ENCODE measurements around the gene CLEC4D. TPM values are rescaled to one million over a fixed set of nuclear protein-coding genes. Genes with fewer than 3 reads are reported as not detected.
"Not testable (repeated sequence)": the region's sequence is repeated elsewhere in the genome, so short reads cannot be mapped to it uniquely, and the experiment has no call there.

The CLEC4D gene
- total RNA-seq = not detected in 2 replicates

DNA sequence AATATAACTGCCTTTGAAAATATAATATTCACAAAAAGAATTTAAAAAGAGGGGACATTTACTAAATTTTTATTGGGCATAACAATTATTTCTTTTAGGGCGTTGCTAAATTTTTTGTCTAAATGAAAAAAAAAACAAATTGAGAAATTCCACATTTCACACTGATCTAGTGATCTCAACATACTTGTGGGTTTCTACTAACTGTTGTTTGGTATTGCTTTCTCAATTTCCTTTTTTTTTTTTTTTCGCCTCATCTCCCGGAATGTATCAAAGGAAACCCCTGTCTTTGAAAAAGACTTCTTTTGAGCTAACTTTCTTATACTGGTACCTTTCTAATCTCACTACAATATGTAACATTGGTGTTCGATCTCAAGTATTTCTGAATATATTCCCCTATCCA is at the start of gene CLEC4D:
TSS of gene CLEC4D (plus strand) at position 248 of the 400 bp plus-strand sequence. CDS start 230 bp downstream, outside the sequence.
- intact Hi-C loops (cut with micrococcal nuclease) = no loop called here

- intact Hi-C loops (cut with micrococcal nuclease) = no loop called here
Observed at GRCh38 chr12:8465301-8465996, 47.9 kb upstream of the CLEC4D start.

GRCh38 chr12:8466241-8466640 is 47.1 kb upstream of the CLEC4D start:
- intact Hi-C loops (cut with micrococcal nuclease) = no loop called here

DNA sequence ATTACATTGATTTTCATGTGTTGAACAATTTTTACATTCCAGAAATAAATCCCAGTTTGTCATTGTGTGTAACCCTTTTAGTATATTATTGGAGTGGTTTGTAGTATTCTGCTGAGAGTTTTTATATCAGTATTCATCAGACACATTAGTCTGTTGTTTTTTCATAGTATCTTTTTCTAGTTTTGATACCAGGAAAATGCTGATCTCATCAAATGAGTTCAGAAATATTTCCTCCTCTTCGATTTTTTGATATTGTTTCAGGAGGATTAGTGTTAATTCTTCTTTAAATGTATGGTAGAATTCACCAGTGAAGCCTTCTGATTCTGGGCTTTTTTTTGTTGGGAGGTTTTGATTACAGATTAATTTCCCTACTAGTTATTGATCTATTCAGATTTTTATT is 42.2 kb upstream of the CLEC4D start:
- intact Hi-C loops (cut with micrococcal nuclease) = no loop called here

- intact Hi-C loops (cut with micrococcal nuclease) = no loop called here
Observed at GRCh38 chr12:8475508-8476203, 37.6 kb upstream of the CLEC4D start.

DNA sequence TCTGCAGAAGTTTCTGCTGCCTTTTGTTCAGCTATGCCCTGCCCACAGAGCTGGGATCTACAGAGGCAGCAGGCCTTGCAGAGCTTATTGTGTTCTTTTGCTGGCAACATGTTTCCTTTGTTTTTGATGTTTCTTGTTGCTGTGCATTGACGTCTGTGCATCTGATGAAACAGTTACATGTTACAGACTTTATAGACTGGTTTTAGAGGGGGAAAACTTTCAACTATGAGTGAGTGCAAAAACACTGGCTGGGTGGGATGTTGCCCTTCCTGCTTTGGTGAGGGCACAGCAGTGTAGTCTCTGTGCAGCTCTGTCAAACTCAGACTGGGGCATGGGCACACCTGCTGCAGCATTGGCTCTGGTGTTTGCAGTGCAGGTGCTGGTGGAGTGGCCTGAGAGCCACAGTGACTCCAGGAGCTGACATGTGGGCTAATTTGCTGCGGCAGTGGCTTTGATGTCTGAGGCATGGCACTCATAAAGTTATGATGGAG is 30.7 kb upstream of the CLEC4D start:
- intact Hi-C loops (cut with micrococcal nuclease) = no loop called here

DNA sequence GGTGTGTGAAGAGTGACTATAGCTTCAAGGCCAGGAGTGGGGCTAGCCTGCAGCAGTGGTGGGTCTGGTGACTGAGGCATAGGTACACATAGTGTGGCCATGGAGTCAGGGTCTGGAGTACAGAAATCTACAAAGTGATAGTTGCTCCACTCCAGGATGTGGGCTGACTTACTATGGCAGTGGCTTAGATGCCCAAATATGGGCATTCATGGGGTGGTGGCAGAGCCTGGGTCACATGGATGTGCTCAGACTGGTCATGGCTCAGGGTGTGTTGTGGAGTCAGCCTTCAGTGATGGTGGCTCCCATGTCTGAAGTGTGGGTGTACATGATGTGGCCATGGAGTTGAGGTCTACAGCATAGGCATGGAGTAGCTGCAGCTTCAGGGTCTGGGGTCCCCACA is 30.2 kb upstream of the CLEC4D start:
- intact Hi-C loops (cut with micrococcal nuclease) = no loop called here

DNA sequence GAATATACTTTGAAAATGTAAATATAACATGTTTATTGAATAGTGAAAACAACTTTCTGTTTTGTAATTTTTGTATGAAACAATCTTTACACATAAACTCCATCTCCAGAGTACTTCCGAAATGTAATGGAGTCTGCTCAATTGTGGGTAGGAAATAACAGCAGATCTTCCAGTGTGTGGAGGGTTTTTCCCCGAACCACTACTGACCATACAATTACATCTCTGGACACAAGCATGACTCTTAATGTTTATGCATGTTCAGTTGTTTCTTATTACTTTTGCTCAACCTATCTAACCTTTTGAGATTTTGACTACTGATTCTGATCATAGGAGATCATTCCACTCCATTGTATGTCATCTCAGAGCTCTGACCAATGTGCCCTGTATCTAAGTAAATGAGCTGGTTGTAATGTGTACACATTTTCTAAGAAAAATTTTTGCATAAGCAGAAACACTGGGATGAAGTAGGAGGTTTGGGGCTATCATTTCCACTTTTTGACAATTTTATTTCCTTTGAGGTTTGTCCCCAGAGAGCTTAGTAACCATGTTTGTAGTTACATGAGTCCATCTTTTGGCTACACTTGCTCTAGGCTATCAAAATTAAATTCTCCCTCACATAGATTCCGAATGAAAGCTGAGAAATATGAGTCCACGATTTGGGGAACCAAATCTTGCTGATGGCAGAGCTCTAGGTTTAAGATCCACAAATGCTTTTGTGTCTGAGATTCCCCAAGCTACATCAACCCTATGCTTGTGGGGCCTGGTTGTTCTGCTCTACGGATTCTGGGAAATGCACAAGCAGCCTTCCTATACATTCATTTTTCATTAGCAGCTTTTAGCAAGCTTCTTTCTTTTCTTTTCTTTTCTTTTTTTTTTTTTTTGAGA is 21.4 kb upstream of the CLEC4D start:
- intact Hi-C loops (cut with micrococcal nuclease) = loop anchor here (2.0 kb wide), 1 partner anchor 157 kb away; no protein-coding TSS in a partner anchor

GRCh38 chr12:8493084-8493483 is 20.2 kb upstream of the CLEC4D start:
- intact Hi-C loops (cut with micrococcal nuclease) = loop anchor here (1.0 to 2.0 kb wide), 2 partner anchors 49 to 156 kb away; no protein-coding TSS in a partner anchor

DNA sequence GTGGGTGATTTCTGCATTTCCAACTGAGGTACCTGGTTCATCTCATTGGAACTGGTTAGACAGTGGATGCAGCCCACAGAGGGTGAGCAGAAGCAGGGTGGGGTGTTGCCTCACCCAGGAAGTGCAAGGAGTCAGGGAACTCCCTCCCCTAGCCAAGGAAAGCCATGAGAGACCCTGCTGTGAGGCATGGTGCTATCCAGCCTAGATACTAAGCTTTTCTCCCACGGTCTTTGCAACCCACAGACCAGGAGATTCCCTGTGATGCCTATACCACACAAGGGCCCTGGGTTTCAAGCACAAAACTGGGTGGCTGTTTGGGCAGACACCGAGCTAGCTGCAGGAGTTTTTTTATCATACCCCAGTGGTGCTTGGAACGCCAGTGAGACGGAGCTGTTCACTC is 17.6 kb upstream of the CLEC4D start:
- intact Hi-C loops (cut with micrococcal nuclease) = not testable (repeated sequence)

GRCh38 chr12:8496074-8496473 is 17.2 kb upstream of the CLEC4D start:
- intact Hi-C loops (cut with micrococcal nuclease) = not testable (repeated sequence)

DNA sequence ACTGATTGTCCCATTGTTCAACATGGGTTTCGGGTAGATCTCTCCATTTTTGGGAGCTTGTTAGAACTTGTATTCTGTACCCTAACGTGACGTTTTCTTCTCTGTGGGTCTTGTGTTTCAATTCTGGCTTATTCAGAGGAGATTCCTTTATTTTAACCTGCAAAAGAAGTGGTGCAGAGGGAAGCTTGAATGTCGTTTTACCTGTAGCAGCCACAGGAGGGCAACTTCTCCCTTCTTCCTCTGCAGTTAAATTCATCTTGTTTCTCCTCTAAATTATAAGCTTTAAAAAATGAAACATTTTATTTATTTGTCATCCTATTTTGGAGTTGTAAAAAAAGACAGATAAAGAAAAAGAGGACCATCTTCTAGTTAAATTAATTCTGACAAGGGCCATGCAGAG is 13.7 kb upstream of the CLEC4D start:
- intact Hi-C loops (cut with micrococcal nuclease) = no loop called here

GRCh38 chr12:8501720-8502119 is 11.6 kb upstream of the CLEC4D start:
- intact Hi-C loops (cut with micrococcal nuclease) = no loop called here

- intact Hi-C loops (cut with micrococcal nuclease) = no loop called here
Observed at GRCh38 chr12:8504351-8504750, 9.0 kb upstream of the CLEC4D start.

DNA sequence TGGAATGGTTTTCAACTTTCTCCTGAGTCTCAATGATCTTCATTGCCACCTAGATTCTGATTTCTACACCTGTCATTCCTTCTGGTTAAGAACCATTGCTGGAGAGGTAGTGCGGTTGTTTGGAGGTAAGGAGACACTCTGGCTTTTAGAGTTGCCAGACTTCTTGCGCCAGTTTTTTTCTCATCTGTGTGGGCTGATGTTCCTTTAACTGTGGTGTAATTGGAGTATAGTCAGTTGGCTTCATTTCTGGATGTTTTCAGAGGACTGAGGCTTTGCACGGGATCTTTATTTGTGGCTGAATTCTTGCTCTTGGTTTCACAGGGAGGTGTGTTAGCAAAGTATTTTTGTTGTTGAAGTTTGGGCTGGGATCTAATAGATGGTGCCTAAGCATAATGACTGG is 5.7 kb upstream of the CLEC4D start:
- intact Hi-C loops (cut with micrococcal nuclease) = no loop called here

DNA sequence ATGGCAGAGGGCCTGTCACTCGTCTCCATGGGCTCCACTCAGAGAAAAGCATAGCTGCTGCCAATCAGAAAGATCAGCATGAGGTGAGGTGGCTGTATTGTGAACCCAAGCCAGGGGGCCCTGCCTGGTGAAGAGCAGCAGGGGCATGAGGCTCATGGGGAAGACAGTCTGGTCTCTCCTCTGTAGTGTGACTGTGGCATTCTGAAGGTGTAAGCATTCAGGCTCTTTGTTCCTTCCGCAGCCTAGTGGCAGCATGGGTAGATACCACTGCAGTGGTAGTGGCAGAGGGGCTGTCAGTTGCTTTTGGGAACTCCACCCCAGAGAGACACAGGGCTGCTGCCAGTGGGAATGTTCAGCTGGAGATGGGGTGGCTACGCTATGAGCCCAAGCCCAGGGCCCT is 5.1 kb upstream of the CLEC4D start:
- intact Hi-C loops (cut with micrococcal nuclease) = no loop called here

GRCh38 chr12:8508910-8509841 is 4.1 kb upstream of the CLEC4D start:
- intact Hi-C loops (cut with micrococcal nuclease) = no loop called here

- intact Hi-C loops (cut with micrococcal nuclease) = no loop called here
Observed at GRCh38 chr12:8517971-8518370, 4.7 kb downstream of the CLEC4D start.

DNA sequence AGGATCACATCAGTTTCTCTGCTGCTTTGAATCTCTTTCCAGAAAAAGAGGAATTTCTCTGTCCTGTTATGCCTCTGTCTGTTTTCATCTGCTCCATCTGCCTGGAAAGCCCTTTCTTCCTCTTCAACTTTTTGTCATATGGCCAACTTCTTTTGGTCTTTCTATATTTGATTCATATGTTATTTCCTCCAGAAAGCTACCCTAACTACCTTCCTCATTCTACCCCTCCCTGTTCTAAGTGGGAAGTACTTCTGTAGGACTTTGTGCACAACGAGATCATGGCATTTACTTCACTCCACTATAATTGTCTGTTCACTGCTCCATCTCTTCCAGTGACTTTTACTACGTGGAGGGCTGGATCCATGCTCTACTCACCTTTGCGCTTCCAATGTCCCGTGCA is 5.9 kb downstream of the CLEC4D start:
- intact Hi-C loops (cut with micrococcal nuclease) = no loop called here

- intact Hi-C loops (cut with micrococcal nuclease) = no loop called here
Observed at GRCh38 chr12:8527250-8528130, 14.2 kb downstream of the CLEC4D start.

Data from T-helper 1 cell treated with Interleukin-12 subunit alpha and Interleukin-12 subunit beta and Interleukin-4 antibody, amounts not matched to agents 30 ng/mL and 1 ng/mL, for 36 hours (primary cell).